Smooth muscle cell (in vitro differentiated cells): ENCODE measurements around the gene ADIPOR2. TPM values are rescaled to one million over a fixed set of nuclear protein-coding genes. Genes with fewer than 3 reads are reported as not detected.

Experiments
- DNase-seq: peaks from one replicate; lab custom pipeline; 2025; ENCODE audit not compliant: unreplicated experiment; lab: John Stamatoyannopoulos, UW
- H2AFZ ChIP-seq: fragments of 200-600 bp; sonication (generic); 2 replicates; pipeline ENCODE4 v1.6.0; 2016; ENCODE audit warnings: antibody characterized with exemption, low read depth, mild to moderate bottlenecking
- H3F3A ChIP-seq: fragments of 200-600 bp; sonication (generic); 2 replicates; pipeline ENCODE4 v1.6.0; 2017; ENCODE audit warnings: antibody characterized with exemption, low read depth
- H3K27ac ChIP-seq: fragments of 200-600 bp; sonication (generic); 2 replicates; pipeline ENCODE4 v1.5.1; 2016; ENCODE audit warnings: low read depth, mild to moderate bottlenecking
- H3K27me3 ChIP-seq: fragments of 200-600 bp; sonication (generic); 2 replicates; pipeline ENCODE4 v1.6.1; 2016; ENCODE audit warnings: low read depth, mild to moderate bottlenecking
- H3K36me3 ChIP-seq: fragments of 200-600 bp; sonication (generic); 2 replicates; pipeline ENCODE4 v1.5.1; 2016; ENCODE audit warnings: low read depth
- H3K4me1 ChIP-seq: fragments of 200-600 bp; sonication (generic); 2 replicates; pipeline ENCODE4 v1.5.1; 2016; ENCODE audit warnings: low read depth
- H3K4me2 ChIP-seq: fragments of 200-600 bp; sonication (generic); 2 replicates; pipeline ENCODE4 v1.6.0; 2016; ENCODE audit warnings: mild to moderate bottlenecking
- H3K4me3 ChIP-seq: fragments of 200-600 bp; sonication (generic); 2 replicates; pipeline ENCODE4 v1.5.1; 2016; ENCODE audit warnings: mild to moderate bottlenecking
- H3K79me2 ChIP-seq: fragments of 200-600 bp; sonication (generic); 2 replicates; pipeline ENCODE4 v1.6.0; 2016; ENCODE audit warnings: low read depth, mild to moderate bottlenecking
- H3K9ac ChIP-seq: fragments of 200-600 bp; sonication (generic); 2 replicates; pipeline ENCODE4 v1.6.0; 2016; ENCODE audit warnings: low read depth
- H3K9me3 ChIP-seq: fragments of 200-600 bp; sonication (generic); replicated peaks from 2 replicates; pipeline ENCODE4 v1.5.1; 2016; ENCODE audit warnings: low read depth
- H4K20me1 ChIP-seq: fragments of 200-600 bp; sonication (generic); 2 replicates; pipeline ENCODE4 v1.6.0; 2016; ENCODE audit warnings: low read depth
- WGBS: methylation state at CpG from one replicate; pipeline ENCODE4 v1.1.7; 2016; ENCODE audit warnings: low lambda C conversion rate; 5-methylcytosine and 5-hydroxymethylcytosine counted together
- polyA plus RNA-seq: library from polyadenylated mRNA; unstranded; fragments of >200 nt; fragmentation: Nextera tagmentation; extraction: Ambion mirVana; gene quantifications from 2 replicates; pipeline ENCODE4 v1.2.1, GENCODE V29; 2016
- total RNA-seq: library from RNA; depleted of rRNA; stranded (reverse); fragments of >200 nt; gene quantifications from 2 replicates; pipeline ENCODE4 v1.2.3, GENCODE V29; 2014
- TF ChIP-seq, protein P1 (sequence below): fragments of 200-600 bp; sonication (generic); IDR thresholded peaks from 2 replicates; pipeline ENCODE4 v1.5.1; 2017; ENCODE audit warnings: borderline replicate concordance, mild to moderate bottlenecking, antibody characterized with exemption; ENCODE audit not compliant: insufficient read depth, poor library complexity, severe bottlenecking

Gene ADIPOR2
- total and polyA plus RNA-seq, 2 experiments from 2014 or later, result 7.0 to 34.1 TPM

DNA sequence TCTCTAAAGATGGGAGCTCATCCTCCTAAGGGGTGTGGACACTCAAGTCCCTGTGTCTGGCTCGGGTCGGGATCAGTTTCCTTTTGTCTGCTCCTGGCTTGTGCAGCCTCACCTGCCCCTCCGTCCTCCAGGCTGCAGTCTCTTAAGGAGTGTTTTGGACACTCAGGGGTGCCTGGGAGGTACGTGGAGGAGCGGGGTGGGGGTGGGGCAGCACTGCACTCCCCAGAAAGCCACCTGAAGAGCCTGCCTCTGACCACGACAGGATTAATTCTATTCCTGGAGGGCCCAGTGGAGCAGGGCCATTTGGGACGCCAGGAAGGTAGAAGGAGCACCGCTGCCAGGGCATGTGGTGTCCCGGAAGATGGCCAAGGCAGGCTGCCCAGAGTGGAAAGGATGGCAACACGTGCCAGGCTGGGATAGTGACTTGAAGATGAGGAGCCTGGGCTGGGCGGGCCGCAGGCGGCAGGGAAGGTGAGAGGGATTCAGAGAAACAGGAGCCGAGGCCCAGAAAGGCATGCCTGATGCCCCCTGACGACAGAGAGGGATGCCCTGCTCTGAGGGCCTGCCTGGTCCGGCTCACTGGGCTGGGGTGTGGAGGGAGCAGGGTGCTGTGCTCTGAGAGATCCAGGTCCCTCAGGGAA, 114.7 kb downstream of the ADIPOR2 start:
- 96% methylated on average over 14 of the region's 16 CpGs for WGBS
- no peaks in the 10 kb centered on the region for H3K36me3 ChIP-seq
- H3K9me3 ChIP-seq, result no peaks in the 10 kb centered on the region
- no peak overlapping the region for H2AFZ ChIP-seq
- TF ChIP-seq, protein P1, sequence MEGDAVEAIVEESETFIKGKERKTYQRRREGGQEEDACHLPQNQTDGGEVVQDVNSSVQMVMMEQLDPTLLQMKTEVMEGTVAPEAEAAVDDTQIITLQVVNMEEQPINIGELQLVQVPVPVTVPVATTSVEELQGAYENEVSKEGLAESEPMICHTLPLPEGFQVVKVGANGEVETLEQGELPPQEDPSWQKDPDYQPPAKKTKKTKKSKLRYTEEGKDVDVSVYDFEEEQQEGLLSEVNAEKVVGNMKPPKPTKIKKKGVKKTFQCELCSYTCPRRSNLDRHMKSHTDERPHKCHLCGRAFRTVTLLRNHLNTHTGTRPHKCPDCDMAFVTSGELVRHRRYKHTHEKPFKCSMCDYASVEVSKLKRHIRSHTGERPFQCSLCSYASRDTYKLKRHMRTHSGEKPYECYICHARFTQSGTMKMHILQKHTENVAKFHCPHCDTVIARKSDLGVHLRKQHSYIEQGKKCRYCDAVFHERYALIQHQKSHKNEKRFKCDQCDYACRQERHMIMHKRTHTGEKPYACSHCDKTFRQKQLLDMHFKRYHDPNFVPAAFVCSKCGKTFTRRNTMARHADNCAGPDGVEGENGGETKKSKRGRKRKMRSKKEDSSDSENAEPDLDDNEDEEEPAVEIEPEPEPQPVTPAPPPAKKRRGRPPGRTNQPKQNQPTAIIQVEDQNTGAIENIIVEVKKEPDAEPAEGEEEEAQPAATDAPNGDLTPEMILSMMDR, result no peak
- H3K4me1 ChIP-seq, result peaks cover 4% of the 10 kb centered on the region
- H3K79me2 ChIP-seq, result no peaks in the 10 kb centered on the region
- no peak for DNase-seq
- no peaks in the 10 kb centered on the region for H3K27me3 ChIP-seq
- H3K27ac ChIP-seq, result no peak overlapping the region
- H3F3A ChIP-seq, result no peaks in the 10 kb centered on the region
- H3K4me2 ChIP-seq, result no peak overlapping the region
- no peak overlapping the region for H3K4me3 ChIP-seq
- H3K9ac ChIP-seq, result no peak overlapping the region
- no peaks in the 10 kb centered on the region for H4K20me1 ChIP-seq

DNA sequence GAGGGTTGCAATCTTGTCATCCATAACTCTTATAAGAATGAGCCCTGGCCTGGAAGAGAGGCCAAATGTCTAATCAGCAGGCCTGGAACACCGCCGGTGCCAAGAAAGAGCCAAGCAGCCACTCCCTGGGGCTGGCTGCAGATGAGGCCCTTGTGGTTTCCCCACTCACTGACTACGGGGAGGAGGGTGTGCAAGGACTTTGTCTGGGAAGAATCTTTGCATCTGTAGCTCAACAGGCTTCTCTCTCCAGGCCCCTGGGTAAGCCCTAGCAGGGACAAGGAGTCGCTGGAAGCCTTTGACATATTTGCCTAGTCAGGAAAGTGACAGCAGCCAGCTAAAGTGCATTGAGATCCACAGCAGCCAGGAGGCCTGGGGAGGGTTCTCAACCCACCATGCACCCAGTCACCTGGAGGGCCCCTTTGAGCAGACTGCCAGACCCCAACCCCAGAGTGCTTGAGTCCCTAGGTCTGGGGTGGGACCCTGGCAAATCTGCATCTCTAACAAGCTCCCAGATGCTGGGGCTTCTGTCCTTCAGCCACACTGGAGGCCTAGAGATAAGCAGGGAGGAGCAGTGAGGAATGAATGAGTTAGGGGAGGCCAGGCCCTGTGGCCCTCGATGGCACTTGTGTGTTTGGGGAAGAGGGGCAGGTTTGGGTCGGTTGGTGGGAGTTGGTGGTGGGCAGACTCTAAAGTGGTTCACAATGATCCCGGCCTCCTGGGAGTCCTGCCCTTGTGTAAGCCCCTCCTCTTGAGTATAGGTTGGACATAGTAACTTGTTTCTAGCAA, 115.6 kb downstream of the ADIPOR2 start:
- Histone ChIP-seq H3K27me3 (no peaks in the 10 kb centered on the region), H3F3A (no peaks in the 10 kb centered on the region), H3K4me3 (no peak overlapping the region), H3K9me3 (no peaks in the 10 kb centered on the region), H3K4me1 (peaks cover 4% of the 10 kb centered on the region), H3K27ac (no peak overlapping the region), H3K9ac (no peak overlapping the region), H3K4me2 (no peak overlapping the region), H4K20me1 (no peaks in the 10 kb centered on the region), H3K36me3 (no peaks in the 10 kb centered on the region), H3K79me2 (no peaks in the 10 kb centered on the region), H2AFZ (peak overlapping the region; percentile 24)
- TF ChIP-seq, protein P1, result no peak
- WGBS, result 68% methylated on average over 7 of the region's 7 CpGs
- DNase-seq, result no peak

DNA sequence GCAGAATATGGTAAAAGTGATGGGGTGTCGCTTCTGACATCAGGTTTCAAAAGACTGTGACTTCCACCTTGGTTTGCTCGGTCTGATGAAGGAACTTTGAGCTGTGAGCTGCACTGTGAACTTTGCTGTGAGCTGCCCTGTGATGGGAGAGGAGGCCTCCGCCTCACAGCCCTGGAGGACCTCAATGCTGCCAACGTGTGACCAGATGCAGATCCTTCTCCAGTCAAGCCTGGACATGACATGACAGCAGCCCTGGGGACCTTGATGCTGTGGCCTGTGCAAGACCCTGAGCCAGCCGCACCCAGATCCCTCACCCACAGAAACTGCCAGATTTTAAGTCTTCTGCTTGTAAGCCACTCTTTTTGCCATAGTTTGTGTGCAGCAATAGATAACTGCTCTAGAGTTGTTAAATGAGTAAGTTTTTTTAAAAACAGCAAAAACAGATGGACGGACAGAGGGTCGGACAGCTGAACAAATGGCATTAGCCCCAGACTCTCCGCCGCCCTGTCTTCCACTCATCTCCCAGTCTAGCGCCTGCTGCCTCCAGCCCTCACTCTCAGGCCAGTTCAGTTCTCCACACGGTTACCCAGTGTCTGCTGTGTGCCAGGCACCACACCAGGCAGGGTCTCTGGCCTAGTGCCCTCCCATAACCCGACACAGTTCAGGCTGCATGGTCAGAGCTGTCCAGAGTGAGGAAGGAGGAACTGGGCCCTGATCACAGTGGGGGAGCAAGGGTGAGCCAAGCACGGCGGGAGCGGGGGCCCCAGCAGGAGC, 116.4 kb downstream of the ADIPOR2 start:
- H2AFZ ChIP-seq, result no peak overlapping the region

More for the DNA sequence above, 116.4 kb downstream of the ADIPOR2 start:
- Histone ChIP-seq H3K36me3 (no peaks in the 10 kb centered on the region), H3K9me3 (no peaks in the 10 kb centered on the region), H3K4me2 (no peak overlapping the region), H3K4me1 (peaks cover 4% of the 10 kb centered on the region), H3K79me2 (no peaks in the 10 kb centered on the region), H3F3A (no peaks in the 10 kb centered on the region), H4K20me1 (no peaks in the 10 kb centered on the region), H3K27me3 (no peaks in the 10 kb centered on the region), H3K27ac (no peak overlapping the region), H3K4me3 (no peak overlapping the region), H3K9ac (no peak overlapping the region)
- TF ChIP-seq, protein P1, result no peak
- 93% methylated on average over 15 of the region's 15 CpGs for WGBS
- DNase-seq, result no peak
